ENCODE results near the gene EFNA1.

Gene EFNA1

DNA sequence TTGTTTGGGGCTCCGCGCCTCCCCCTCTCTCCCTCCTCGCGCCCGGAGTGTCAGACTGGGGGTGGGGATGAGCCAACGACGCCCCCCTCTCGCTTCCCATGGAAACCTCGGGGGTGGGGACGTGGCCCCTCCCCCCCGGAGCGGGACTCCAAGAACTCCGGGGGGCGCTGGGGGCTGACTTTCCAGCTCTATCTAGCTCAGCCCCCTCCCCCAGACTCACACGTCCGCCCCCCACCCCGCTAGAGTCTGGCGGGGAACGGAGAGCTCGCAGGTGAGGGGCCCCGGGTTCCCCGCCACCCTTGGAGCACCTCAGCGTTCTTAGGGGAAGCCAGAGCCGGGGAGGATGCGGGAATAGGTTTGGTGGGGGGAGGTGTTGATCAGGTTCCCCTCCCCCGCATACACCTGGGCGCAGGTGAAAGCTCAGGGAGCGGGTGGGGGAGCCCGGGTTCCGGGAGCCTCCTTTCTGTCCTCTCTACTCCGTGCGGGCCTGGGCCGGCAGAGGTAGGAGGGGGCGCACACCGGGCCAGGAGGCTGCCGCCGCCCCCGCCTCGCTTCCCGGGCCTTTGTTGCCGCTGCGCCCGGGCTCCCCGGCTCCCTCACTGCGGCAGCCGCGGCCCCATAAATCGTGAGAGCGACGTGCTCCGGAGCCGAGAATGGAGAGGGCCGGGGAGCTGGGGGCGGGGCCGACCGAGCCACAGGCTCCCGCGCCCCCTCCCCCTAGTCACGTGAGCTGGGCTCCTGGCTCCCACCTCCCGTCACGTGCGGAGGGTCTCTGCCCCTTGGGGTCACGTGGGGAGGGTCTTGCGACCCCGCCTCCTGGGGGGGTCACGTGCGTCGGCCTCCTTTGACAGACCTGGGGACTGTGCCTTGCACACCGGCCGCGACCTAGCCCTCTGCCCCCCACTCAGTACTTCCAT is 47.1 kb upstream of the EFNA1 start:
- TF ChIP-seq TAF1 (IDR thresholded peaks at IDR 0.05; ENCODE audit: borderline replicate concordance, insufficient read depth, low read length) (no peak), POLR2AphosphoS5 (IDR thresholded peaks at IDR 0.05; ENCODE audit: low read depth, low read length) (no peak), SIN3A (IDR thresholded peaks at IDR 0.05; ENCODE audit: borderline replicate concordance, insufficient read depth, low read length) (no peak), FOXP2 (optimal IDR thresholded peaks at IDR 0.05; ENCODE audit: borderline replicate concordance, extremely low read depth, extremely low read length, insufficient read depth) (no peak)
- TF ChIP-seq, protein P1, sequence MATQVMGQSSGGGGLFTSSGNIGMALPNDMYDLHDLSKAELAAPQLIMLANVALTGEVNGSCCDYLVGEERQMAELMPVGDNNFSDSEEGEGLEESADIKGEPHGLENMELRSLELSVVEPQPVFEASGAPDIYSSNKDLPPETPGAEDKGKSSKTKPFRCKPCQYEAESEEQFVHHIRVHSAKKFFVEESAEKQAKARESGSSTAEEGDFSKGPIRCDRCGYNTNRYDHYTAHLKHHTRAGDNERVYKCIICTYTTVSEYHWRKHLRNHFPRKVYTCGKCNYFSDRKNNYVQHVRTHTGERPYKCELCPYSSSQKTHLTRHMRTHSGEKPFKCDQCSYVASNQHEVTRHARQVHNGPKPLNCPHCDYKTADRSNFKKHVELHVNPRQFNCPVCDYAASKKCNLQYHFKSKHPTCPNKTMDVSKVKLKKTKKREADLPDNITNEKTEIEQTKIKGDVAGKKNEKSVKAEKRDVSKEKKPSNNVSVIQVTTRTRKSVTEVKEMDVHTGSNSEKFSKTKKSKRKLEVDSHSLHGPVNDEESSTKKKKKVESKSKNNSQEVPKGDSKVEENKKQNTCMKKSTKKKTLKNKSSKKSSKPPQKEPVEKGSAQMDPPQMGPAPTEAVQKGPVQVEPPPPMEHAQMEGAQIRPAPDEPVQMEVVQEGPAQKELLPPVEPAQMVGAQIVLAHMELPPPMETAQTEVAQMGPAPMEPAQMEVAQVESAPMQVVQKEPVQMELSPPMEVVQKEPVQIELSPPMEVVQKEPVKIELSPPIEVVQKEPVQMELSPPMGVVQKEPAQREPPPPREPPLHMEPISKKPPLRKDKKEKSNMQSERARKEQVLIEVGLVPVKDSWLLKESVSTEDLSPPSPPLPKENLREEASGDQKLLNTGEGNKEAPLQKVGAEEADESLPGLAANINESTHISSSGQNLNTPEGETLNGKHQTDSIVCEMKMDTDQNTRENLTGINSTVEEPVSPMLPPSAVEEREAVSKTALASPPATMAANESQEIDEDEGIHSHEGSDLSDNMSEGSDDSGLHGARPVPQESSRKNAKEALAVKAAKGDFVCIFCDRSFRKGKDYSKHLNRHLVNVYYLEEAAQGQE (IDR thresholded peaks at IDR 0.05; ENCODE audit: insufficient read depth in 1 of 2, low read depth in 2 of 2, low read length in 2 of 2) = no peak

DNA sequence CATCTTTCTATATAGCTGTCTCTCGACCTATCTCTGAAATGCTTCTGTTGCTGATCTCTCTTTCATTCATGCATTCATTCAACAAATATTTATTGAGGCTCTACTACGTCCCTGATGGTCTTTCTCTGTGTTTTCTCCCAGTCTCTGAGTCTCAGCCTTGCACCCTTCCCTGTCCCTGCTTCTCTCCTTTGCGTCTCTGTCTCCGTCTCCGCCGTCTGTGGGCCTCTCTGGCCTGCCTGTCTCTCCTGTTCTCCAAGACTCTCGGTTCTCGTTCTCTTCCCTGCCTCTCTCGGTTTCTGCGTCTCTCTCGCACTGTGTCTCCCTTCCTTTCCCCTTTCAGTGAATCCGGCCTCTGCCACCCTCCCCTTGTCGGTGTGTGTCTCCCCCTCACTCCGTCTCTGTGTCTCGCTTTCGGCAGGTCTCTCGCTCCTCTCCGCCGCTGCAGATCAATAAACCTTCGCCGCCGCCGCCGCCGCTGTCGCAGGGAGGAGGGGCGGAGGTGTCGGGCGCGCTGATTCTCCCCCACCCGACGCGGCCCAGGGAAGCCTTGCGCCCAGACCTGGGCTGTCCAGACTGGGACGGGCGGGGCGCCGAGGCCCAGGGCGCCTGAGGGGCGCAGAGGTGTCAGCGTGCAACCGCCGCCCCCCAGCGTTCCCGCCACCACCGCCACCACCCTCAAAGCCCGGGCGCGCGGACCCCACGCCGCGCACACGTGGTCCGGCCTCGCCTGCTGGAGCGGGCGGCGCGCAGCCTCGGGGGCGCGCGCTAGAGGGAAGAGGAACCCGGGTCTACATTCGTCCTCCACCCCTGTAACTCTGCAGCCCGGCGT is 46.0 kb upstream of the EFNA1 start:
- no peak for TF ChIP-seq SIN3A (IDR thresholded peaks at IDR 0.05; ENCODE audit: borderline replicate concordance, insufficient read depth, low read length)
- TF ChIP-seq, protein P1 (IDR thresholded peaks at IDR 0.05; ENCODE audit: insufficient read depth in 1 of 2, low read depth in 2 of 2, low read length in 2 of 2) = no peak
- TF ChIP-seq POLR2AphosphoS5 (IDR thresholded peaks at IDR 0.05; ENCODE audit: low read depth, low read length) = no peak
- no peak for TF ChIP-seq TAF1 (IDR thresholded peaks at IDR 0.05; ENCODE audit: borderline replicate concordance, insufficient read depth, low read length)
- TF ChIP-seq FOXP2 (optimal IDR thresholded peaks at IDR 0.05; ENCODE audit: borderline replicate concordance, extremely low read depth, extremely low read length, insufficient read depth) = no peak

DNA sequence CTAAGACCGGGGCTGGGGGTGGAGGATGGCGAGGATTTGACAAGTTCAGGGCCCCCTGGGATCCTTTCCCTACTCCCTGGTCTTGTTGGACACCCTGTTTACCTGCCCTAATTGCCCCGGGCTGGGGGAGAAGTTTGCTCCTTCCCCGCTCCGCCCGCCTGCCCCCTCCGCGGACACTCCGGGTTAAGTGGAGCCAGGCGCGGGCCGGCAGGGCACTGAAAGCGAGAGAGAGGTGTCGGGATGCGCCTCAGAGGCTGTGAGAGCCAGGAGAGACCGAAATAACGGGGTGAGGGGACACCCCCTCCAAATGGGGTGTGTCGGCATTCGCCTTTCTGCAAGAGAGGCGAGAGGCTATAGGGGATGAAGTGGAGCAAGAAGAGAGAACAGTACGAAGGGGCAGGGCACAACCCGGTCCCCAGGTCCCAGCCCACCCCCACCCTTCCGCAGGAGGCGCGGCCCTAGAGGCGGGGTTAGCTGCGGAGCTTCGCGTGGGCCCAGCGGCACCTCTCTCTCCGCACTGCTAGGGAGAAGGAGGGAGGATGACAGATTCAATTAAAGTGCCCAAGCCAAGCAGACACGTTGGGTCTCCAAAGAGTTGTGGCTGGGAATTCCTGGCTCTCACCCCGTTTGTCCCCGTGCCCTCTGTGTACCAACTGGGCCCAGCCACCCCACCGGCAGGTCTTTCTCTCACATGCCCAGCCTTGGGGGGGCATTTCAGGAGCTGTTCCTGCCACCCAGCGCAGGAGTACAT is 45.2 kb upstream of the EFNA1 start:
- TF ChIP-seq, protein P1 (IDR thresholded peaks at IDR 0.05; ENCODE audit: insufficient read depth in 1 of 2, low read depth in 2 of 2, low read length in 2 of 2) = no peak

DNA sequence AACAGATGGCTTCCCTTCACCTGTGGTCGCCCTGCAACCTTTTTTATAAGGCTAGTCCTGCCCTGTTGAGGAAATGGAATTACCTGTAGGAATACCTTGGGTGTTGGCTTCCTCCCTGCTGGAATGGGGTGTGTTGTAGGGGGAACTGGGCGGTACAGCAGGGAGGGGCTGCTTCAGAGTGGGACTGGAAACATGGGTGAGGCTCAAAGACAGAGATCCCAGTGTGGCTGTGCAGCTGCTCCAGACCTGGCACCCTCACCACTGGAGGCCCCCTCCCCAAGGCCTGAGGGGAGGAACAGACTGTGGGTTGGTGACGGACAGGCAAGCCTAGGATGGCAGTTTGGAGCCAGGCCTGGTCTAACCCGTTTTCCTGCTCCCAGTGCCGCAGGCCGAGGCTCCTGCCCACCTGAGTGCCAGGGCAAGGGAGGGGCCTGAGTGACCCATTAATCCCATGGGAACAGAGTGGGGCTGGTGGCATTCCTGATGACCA is 44.6 kb upstream of the EFNA1 start:
- TF ChIP-seq POLR2AphosphoS5 (IDR thresholded peaks at IDR 0.05; ENCODE audit: low read depth, low read length) (no peak), SIN3A (IDR thresholded peaks at IDR 0.05; ENCODE audit: borderline replicate concordance, insufficient read depth, low read length) (no peak), TAF1 (IDR thresholded peaks at IDR 0.05; ENCODE audit: borderline replicate concordance, insufficient read depth, low read length) (no peak), FOXP2 (optimal IDR thresholded peaks at IDR 0.05; ENCODE audit: borderline replicate concordance, extremely low read depth, extremely low read length, insufficient read depth) (no peak)
- TF ChIP-seq, protein P1 (IDR thresholded peaks at IDR 0.05; ENCODE audit: insufficient read depth in 1 of 2, low read depth in 2 of 2, low read length in 2 of 2) = no peak

All from PFSK-1 (cell line).